Activated CD8-positive, alpha-beta memory T cell treated with anti-CD3 and anti-CD28 coated beads, Interleukin-2, amount 50 U/mL, for 4 hours (primary cell): ENCODE results near the gene RTN4IP1.
A peak's percentile ranks its signal among the peaks of the same experiment; 100 is the strongest.
"Not testable (repeated sequence)": the region's sequence is repeated elsewhere in the genome, so short reads cannot be mapped to it uniquely, and the experiment has no call there.

Experiments
- DNase-seq: peaks from one replicate; pipeline ENCODE4 v3.0.0-alpha.2; 2020

The RTN4IP1 gene

GRCh38 chr6:106629103-106629858, at the start of gene RTN4IP1, which contains the start of gene QRSL1:
Gene RTN4IP1 (minus strand): TSS chr6:106629498. CDS start chr6:106629021, 477 bp downstream.
Gene QRSL1 (plus strand): TSS chr6:106629578. CDS start chr6:106629682, 104 bp downstream.
- peak; percentile 77 for DNase-seq

GRCh38 chr6:106677282-106677681, 48.0 kb upstream of the RTN4IP1 start:
- DNase-seq: no peak

GRCh38 chr6:106674541-106675229, 45.4 kb upstream of the RTN4IP1 start:
- no peak for DNase-seq

- no peak for DNase-seq
Observed at GRCh38 chr6:106671651-106672050, 42.4 kb upstream of the RTN4IP1 start.

- DNase-seq: no peak
Observed at GRCh38 chr6:106670236-106670635, 40.9 kb upstream of the RTN4IP1 start.

GRCh38 chr6:106667022-106667402, 37.7 kb upstream of the RTN4IP1 start:
- no peak for DNase-seq

DNA sequence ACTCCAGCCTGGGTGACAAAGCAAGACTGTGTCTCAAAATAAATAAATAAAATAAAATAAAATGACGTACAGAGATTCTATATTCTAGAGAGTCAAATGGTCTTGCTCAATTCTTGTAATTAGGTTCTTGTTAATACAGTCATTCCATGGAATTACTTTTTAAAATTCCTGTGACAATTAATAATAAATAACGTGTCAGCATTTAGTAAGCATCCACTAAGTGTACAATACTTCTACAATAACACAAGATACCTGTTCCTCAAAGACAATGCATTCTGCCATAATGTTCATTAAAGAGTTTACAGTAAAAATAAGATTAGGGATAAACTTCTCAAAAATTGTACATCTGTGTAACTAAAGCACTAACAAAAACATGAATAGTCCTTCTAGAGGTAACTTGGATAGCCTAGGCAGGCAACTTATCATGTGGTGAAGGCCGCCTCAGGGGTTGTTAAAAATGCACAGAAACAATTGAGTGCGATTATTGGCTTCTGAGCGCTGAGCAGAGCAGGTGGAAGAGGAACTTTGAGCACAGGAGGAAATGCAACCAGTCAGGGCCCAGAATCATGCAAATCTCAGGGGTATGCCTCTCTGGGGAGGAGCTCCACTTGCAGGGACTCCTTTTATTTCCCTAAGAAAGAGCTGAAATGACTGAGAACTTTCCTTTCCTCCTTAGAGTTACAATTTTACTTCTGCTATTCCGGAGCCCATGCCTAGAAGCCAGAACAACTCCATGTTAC, 37.2 kb upstream of the RTN4IP1 start:
- no peak for DNase-seq

DNA sequence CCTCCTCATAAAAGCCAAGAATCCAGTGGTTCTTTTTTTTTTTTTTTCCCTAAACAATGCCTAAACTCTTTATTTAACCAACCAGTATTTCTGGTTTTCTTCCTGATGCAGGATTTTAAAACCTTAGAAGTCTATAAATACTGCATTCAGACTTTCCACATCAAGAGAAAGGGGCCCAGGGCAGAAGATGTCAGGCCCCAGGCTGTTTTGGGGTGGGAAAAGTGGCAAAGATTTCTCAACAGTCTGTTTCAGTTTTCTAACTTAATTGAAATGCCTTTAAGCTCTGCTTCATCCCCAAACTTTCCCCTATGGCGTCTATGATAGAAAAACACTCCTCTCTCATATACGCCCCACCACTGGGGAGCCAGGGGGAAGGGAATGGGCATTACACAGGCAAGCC, 33.2 kb upstream of the RTN4IP1 start:
- DNase-seq: no peak

- no peak for DNase-seq
Observed at GRCh38 chr6:106659859-106660258, 30.6 kb upstream of the RTN4IP1 start.

DNA sequence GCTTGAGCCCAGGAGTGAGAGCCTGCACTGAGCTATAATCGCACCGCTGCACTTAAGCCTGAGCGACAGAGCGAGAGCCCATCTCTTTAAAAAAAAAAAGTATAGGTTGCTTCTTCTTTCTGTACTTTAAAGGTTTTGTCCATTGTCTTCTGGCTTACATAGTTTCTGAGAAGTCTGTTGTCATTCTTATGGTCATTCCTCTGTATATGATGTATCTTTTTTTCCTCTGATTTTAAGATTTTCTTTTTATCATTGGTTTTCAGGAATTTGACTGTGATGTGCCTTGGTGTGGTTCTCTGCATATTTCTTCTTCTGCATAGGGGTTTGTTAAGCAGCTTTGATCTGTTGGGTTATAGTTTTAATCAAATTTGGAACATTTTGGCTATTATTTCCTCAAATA, 29.2 kb upstream of the RTN4IP1 start:
- no peak for DNase-seq

DNA sequence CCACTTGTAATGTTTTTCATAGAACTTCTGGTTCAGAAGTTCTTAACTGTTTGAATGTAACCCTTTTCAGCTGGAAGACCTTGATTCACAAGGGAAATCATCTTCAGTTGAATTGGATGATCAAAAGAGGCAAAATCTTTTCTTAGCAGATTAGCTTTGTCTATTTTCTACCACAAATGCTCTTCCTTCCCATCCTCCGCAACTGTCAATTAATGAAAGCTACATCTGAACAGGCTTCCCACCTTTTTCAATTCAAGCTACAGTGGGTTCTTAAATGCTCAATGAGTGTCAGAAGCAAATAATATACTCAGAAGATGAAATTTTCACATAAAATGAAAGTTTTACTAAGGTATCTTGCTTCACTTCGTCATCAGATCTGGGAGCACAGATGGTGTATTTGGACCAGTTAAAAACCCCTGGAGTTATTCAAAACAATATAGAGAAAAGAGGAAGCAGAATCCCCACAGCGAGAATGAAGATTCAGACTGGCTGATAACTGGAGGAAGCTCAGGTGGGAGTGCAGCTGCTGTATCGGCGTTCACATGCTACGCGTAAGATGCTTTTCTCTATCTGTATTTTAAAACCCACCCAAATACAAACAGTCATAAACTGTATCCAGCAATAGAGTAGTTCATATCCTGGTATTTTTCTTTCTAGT, 19.5 kb upstream of the RTN4IP1 start:
- DNase-seq: no peak

DNA sequence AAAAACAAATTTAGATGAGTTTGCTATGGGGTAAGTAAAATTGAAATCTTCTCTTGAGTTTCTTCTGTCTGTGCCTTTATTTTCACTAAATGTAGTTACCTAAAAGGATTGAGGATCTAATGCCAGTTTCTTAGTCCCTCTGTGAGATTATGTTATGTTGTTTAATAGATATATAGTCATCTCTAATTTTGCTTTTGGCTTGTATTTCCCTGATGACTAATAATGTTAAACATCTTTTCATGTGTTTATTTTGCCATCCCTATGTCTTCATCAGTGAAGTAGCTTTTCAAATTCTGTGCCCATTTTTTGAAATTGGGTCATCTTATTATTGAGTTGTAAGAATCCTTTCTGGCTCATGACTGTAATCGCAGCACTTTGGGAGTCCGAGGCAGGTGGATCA, 13.8 kb upstream of the RTN4IP1 start:
- DNase-seq: no peak

DNA sequence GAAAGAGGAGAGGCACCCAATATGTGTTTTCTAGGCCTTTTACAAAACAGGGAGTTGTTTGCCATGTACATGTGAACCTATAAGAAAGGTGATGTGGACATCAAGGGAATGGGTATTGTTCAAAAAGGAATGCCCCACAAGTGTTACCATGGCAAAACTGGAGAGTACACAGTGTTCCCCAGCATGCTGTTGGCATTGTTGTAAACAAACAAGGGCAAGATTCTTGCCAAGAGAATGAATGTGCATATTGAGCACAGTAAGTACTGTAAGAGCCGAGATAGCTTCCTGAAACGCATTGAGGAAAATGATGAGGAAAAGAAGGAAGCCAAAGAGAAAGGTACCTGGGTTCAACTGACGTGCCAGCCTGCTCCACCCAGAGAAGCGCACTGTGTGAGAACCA, 13.2 kb upstream of the RTN4IP1 start:
- DNase-seq: no peak

GRCh38 chr6:106639812-106640211, 10.5 kb upstream of the RTN4IP1 start:
- DNase-seq: no peak

DNA sequence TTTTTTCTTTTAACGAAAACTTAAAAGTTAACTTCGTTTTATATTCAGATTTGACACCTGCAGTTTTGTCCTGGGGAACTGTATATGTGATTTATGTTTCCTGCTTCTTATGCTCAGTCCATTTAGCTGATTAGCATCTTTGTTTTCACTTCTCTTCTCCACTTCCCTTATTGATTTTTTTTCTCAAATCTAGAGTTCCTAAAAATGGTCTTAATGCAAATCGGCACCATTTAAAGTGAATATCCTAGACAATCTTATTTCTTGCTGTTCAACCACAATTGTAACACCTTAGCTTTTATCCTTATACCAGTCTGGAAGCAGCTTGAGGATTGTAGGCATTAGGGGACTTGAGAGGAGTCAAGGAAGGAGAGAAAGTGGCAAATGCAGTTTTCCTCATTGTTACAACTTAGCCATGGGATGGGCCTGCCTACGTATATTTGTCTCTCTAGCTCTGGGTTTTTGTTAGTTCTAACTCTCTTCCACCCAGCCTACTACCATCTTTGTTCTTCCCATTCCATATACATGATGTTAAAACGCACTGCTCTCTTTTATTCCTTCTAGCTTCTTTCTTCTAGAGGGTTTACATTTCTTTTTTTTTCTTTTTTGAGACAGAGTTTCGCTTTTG, 8.5 kb upstream of the RTN4IP1 start:
- DNase-seq: no peak

DNA sequence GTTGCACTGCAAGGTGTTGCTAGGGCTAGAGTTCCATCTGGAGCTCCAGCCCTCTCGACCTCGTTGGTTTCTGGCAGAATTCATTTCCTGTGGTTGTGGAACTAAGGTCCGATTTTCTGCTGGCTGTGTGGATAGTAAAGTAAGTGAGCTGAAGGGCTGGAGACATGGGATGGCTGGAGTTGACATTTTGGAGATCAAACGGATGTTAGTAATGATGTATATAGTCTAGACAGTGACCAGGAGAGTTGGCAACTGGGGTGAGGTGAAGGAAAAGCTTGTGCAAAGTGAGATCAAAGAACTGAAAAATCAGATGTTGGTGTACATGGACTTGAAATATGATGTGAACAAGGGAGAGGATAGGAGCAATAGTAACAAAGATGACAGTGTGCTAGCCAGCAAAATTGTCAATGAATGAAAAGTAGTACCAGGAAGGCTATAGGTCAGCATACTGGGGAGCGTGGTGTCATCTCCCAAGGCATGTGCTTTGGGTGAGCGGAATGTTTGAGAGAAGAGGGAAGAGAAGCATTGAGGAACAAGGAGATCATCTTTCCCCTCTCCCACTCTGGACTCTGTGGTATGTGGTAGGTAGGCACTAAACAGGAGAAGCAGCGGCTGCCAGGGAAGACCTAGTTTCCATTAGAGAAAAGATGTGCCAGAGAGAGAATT, 7.9 kb upstream of the RTN4IP1 start:
- no peak for DNase-seq

DNA sequence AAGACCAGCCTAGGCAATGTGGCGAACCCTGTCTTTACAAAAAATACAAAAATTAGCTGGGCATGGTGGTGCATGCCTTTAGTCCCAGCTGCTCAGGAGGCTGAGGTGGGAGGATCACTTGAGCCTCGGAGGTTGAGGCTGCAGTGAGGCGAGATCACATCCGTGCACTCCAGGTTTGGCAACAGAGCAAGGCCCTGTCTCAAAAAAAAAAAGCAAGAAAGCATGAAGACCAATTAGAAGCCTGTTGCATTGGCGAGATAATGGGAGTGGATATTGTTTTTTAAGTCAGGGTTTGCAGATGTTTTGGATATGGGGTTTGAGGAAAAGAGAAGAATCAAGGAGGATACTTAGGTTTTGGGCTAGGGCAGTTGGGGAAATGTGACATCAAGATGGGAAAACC, 5.3 kb upstream of the RTN4IP1 start:
- no peak for DNase-seq

GRCh38 chr6:106631346-106631745, 2.0 kb upstream of the RTN4IP1 start:
- no peak for DNase-seq

- no peak for DNase-seq
Observed at GRCh38 chr6:106630366-106630765, 1.1 kb upstream of the RTN4IP1 start.

GRCh38 chr6:106629859-106630163, 513 bp upstream of the RTN4IP1 start:
- no peak for DNase-seq

- no peak for DNase-seq
Observed at GRCh38 chr6:106628658-106629102, 618 bp downstream of the RTN4IP1 start.

DNA sequence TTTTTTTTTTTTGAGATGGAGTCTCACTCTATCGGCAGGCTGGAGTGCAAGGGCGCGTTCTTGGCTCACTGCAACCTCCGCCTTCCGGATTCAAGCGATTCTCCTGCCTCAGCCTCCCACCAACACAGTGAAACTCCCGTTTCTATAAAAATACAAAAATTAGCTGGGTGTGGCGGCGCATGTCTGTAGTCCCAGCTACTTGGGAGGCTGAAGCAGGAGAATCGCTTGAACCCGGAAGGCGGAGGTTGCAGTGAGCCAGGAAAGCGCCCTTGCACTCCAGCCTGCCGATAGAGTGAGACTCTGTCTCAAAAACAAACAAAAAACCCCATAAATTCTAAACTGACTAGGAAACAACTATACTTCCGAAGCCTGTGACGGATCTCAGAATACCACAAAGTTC, 1.5 kb downstream of the RTN4IP1 start:
- not testable (repeated sequence) for DNase-seq
